K562 (cell line): ENCODE data around the gene CMBL. TPM values are rescaled to one million over a fixed set of nuclear protein-coding genes. Genes with fewer than 3 reads are reported as not detected.

ENCODE experiments used
- ARID1B ChIP-seq: fragments of 450-650 bp; IDR thresholded peaks from 2 replicates; pipeline ENCODE4 v1.6.1; 2016; ENCODE audit warnings: antibody characterized with exemption, mild to moderate bottlenecking, inconsistent platforms
- CBX3 ChIP-seq, 2 experiments: IDR thresholded peaks; 1 replicate in 1 of 2; 2 replicates in 1 of 2; pipeline ENCODE4 v1.6.1; 2012; ENCODE audit warnings: inconsistent platforms in 2 of 2, low read length in 2 of 2, borderline replicate concordance in 1 of 2, control low read depth in 1 of 2
- CREB3L1 ChIP-seq: fragments of 450-650 bp; IDR thresholded peaks from 2 replicates; pipeline ENCODE4 v1.6.1; 2014; ENCODE audit warnings: low read depth, mild to moderate bottlenecking, moderate library complexity, borderline replicate concordance
- CREB5 ChIP-seq: fragments of 250-450 bp; sonication (Bioruptor Pico); IDR thresholded peaks from 2 replicates; pipeline ENCODE4 v1.5.0; 2020; ENCODE audit warnings: mild to moderate bottlenecking
- ELF2 ChIP-seq: fragments of 250-450 bp; sonication (Bioruptor Pico); IDR thresholded peaks from 2 replicates; pipeline ENCODE4 v1.5.0; 2021; ENCODE audit warnings: mild to moderate bottlenecking
- FOXP4 ChIP-seq: sonication (generic); formaldehyde crosslinking; IDR thresholded peaks from 2 replicates; pipeline ENCODE4 v1.8.0; 2022; ENCODE audit warnings: mild to moderate bottlenecking, missing genetic modification reagents, borderline replicate concordance
- GTF2B ChIP-seq: IDR thresholded peaks from 2 replicates; pipeline ENCODE4 v1.6.1; 2011; ENCODE audit not compliant: insufficient read length; ENCODE audit errors: extremely low read depth
- HOMEZ ChIP-seq: fragments of 250-450 bp; sonication (Bioruptor Pico); IDR thresholded peaks from 2 replicates; pipeline ENCODE4 v1.4.0; 2020; ENCODE audit warnings: mild to moderate bottlenecking, moderate library complexity
- HSF4 ChIP-seq: fragments of 250-450 bp; sonication (Bioruptor Pico); IDR thresholded peaks from 2 replicates; pipeline ENCODE4 v2.1.2; 2022; ENCODE audit warnings: mild to moderate bottlenecking, moderate library complexity, borderline replicate concordance
- NBN ChIP-seq: fragments of 450-650 bp; IDR thresholded peaks from 2 replicates; pipeline ENCODE4 v1.6.1; 2016; ENCODE audit warnings: low read depth, mild to moderate bottlenecking
- TCFL5 ChIP-seq: fragments of 250-450 bp; sonication (Bioruptor Pico); conservative IDR thresholded peaks from 2 replicates; pipeline ENCODE4 v1.6.1; 2021; ENCODE audit warnings: mild to moderate bottlenecking, moderate library complexity, matching md5 sums
- ZBTB1 ChIP-seq: sonication (generic); formaldehyde crosslinking; IDR thresholded peaks from 2 replicates; pipeline ENCODE4 v1.8.1; 2023; ENCODE audit warnings: missing genetic modification reagents, low read depth, mild to moderate bottlenecking, borderline replicate concordance
- ZNF561 ChIP-seq: fragments of 450-650 bp; formaldehyde crosslinking; conservative IDR thresholded peaks from 2 replicates; pipeline ENCODE4 v1.4.0; 2020; ENCODE audit warnings: mild to moderate bottlenecking, moderate library complexity
- ZNF57 ChIP-seq: fragments of 450-650 bp; formaldehyde crosslinking; IDR thresholded peaks from 2 replicates; pipeline ENCODE4 v1.4.0; 2020; ENCODE audit warnings: mild to moderate bottlenecking, moderate library complexity
- polyA plus RNA-seq, 8 experiments: library from polyadenylated mRNA; depleted of rRNA in 4 of 8; stranded (reverse) in 5 of 8; unstranded in 3 of 8; fragments of >200 nt; fragmentation: Nextera tagmentation in 2 of 8; fragmentation: Illumina TruSeq in 1 of 8; extraction: Ambion mirVana in 2 of 8; extraction: Trizol in 1 of 8; gene quantifications; 2 replicates each; pipeline versions ENCODE4 v1.2.1 to v1.2.3, GENCODE V29; 2011 to 2014; ENCODE audit warnings: inconsistent platforms in 1 of 8, missing spikeins in 1 of 8
- total RNA-seq, 7 experiments: library from RNA; depleted of rRNA in 6 of 7; stranded (reverse); fragments of >200 nt in 6 of 7; fragmentation: Illumina TruSeq in 2 of 7; extraction: Trizol in 2 of 7; gene quantifications; 2 replicates each; pipeline versions ENCODE4 v1.2.1 to v1.2.3, GENCODE V29; 2011 to 2021; ENCODE audit warnings: low replicate concordance in 1 of 7
- TF ChIP-seq, protein P1 (sequence below): fragments of 450-650 bp; IDR thresholded peaks from 2 replicates; pipeline ENCODE4 v1.6.1; 2018; ENCODE audit not compliant: partially characterized antibody

The CMBL gene
- total and polyA plus RNA-seq, 9 of the 15 experiments (the other 6 are each of a cell fraction or from before 2014, with no cell fraction given): 22.6 to 192 (median 71.1) TPM

DNA sequence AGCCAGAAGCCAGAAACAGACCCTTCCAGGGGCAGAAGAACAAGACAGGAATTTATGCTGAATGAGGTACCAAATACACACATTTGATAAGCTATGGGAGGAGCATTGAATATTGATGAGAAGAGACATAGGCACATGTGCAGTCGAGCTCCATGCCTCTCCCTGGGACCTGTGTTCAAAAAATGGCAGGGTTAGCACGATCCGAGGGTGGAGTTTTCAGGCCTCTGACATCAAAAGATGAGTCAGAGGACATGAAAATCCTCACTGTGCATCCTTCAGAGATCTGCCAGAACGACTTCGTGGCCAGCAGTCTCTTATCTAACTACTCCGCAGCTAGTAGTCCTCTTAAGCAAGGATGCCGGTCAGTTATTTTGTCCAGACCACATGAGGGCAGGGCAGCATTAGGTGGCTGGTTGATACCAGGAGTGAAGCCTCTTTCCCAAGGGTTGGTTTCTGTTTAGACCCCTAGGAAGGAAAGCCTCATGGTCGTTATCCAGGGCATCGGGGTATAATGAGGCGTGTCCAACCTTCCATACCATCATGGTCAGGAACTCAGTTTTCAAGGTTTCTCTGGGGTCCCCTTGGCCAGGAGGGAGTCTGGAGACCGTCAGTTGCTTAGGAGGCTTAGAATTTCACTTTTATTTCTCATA is 11.6 kb upstream of the CMBL start (continued):
- TF ChIP-seq CREB3L1 (peak; percentile 74), FOXP4 (no peak), ZBTB1 (CRISPR knock-in tag) (0 out of 2 replicates have a peak, but pooled peaks have one; percentile 37), ZNF57 (CRISPR knock-in tag) (no peak), CREB5 (CRISPR knock-in tag) (no peak), GTF2B (no peak), HOMEZ (no peak), HSF4 (no peak), NBN (peak; percentile 68; the same call in 1 of the 2 replicates), ARID1B (peak; percentile 81), ELF2 (CRISPR knock-in tag) (0 out of 2 replicates have a peak, but pooled peaks have one; percentile 58), ZNF561 (CRISPR knock-in tag) (no peak), CBX3 (IDR thresholded peaks at IDR 0.05; ENCODE audit: borderline replicate concordance in 1 of 2, low read length in 2 of 2) (peak in 1 of 2 experiments; percentile 94; a peak in 2 of 3 replicates), TCFL5 (CRISPR knock-in tag) (no peak)
- TF ChIP-seq, protein P1, sequence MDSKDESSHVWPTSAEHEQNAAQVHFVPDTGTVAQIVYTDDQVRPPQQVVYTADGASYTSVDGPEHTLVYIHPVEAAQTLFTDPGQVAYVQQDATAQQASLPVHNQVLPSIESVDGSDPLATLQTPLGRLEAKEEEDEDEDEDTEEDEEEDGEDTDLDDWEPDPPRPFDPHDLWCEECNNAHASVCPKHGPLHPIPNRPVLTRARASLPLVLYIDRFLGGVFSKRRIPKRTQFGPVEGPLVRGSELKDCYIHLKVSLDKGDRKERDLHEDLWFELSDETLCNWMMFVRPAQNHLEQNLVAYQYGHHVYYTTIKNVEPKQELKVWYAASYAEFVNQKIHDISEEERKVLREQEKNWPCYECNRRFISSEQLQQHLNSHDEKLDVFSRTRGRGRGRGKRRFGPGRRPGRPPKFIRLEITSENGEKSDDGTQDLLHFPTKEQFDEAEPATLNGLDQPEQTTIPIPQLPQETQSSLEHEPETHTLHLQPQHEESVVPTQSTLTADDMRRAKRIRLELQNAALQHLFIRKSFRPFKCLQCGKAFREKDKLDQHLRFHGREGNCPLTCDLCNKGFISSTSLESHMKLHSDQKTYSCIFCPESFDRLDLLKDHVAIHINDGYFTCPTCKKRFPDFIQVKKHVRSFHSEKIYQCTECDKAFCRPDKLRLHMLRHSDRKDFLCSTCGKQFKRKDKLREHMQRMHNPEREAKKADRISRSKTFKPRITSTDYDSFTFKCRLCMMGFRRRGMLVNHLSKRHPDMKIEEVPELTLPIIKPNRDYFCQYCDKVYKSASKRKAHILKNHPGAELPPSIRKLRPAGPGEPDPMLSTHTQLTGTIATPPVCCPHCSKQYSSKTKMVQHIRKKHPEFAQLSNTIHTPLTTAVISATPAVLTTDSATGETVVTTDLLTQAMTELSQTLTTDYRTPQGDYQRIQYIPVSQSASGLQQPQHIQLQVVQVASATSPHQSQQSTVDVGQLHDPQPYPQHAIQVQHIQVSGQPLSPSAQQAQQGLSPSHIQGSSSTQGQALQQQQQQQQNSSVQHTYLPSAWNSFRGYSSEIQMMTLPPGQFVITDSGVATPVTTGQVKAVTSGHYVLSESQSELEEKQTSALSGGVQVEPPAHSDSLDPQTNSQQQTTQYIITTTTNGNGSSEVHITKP: peak; percentile 59
